GM19043 (cell line): ENCODE data around the gene ATRIP.

ENCODE experiments used
- ATAC-seq: cut with Tn5 transposase; IDR thresholded peaks from one replicate; pipeline ENCODE4 v1.9.1; 2021; ENCODE audit warnings: low read depth; ENCODE audit not compliant: unreplicated experiment

Gene ATRIP

DNA sequence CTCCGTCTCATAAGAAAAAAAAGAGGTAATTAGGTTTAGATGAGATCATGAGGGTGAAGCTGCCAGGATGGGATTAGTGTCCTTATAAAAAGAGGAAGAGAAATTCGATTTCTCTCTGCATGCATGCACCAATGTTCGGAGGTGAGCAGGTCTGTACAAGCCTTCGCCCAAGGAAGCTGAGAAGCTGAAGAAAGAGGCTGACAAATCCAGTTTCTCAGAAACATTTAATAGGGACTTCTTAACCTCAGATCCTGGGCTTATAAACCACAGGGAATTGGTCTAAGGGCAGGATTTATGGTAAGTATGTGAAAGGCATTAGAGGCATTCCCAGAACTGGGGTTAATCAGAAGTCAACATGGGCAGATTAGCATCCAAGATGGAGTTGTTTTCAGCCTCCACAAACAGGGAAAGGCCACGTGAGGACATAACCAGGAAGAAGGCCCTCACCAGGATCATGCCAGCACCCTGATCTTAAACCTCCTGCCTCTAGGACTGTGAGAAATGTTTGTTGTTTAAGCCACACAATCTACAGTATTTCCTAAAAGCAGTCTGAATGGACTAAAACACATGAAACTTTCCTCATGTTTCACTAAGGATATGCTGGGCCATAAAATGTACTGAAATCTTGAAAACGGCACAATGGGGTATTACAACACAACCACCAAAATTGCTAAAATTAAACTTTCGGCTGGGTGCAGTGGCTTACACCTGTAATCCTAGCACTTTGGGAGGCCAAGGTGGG lies 46.1 kb downstream of the ATRIP start:
- ATAC-seq, result no peak

- no peak for ATAC-seq
These were observed 46.6 kb downstream of the ATRIP start for GRCh38 chr3:48493203-48493501.

- ATAC-seq, result no peak
These were observed 54.1 kb downstream of the ATRIP start for GRCh38 chr3:48500656-48501055.

DNA sequence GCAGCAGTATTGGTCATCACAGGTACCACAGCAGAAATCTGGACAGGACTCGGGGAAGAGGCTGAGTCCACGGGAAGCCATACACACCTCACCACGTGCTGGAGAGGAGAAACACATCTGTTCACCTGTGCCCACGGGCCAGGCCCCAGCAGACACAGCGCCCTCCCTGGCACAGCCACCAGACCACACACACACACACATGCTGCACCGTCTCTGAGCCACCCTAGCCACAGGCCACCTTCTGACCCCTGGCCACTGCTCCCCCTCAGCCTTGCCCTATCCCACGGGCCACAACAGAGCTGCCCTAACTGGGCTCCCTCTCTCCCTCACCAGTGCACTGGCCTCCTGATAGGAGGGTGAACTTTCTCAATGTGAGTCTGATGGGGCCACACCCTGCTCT lies 54.7 kb downstream of the ATRIP start:
- no peak for ATAC-seq

GRCh38 chr3:48502121-48502520 lies 55.6 kb downstream of the ATRIP start:
- ATAC-seq, result no peak

GRCh38 chr3:48502728-48503168 lies 56.2 kb downstream of the ATRIP start:
- no peak for ATAC-seq

DNA sequence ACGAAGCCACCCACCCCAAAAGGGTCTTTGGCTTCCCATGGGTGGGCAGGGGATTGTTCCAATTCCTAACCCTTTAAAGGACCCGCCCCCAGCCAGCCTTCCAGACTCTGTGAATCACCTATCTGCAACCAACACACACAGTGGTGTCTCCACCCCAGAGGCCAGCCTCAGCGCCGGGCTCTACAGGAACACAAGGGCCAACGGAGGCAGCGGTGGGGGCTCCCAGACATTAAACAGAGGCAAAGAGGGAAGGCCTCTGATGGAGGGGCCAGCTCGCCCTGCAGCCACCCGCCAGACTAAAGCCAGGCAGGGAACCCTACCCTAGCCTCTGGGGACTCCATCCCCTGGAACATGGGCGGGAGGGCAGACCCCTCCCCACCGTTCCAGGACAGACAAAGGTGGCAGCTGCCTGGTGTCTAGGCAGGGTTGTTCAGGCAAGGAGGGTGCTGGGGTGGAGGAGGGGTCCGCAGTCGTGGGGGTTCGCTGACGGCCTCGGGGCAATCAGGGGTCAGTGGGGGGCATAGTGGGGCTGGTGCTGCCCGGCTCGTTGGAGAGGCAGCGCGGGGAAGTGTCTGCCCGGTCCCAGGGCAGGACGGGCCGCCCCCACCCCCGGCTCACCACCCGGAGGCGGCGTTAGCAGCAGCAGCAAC lies 57.0 kb downstream of the ATRIP start:
- no peak for ATAC-seq

DNA sequence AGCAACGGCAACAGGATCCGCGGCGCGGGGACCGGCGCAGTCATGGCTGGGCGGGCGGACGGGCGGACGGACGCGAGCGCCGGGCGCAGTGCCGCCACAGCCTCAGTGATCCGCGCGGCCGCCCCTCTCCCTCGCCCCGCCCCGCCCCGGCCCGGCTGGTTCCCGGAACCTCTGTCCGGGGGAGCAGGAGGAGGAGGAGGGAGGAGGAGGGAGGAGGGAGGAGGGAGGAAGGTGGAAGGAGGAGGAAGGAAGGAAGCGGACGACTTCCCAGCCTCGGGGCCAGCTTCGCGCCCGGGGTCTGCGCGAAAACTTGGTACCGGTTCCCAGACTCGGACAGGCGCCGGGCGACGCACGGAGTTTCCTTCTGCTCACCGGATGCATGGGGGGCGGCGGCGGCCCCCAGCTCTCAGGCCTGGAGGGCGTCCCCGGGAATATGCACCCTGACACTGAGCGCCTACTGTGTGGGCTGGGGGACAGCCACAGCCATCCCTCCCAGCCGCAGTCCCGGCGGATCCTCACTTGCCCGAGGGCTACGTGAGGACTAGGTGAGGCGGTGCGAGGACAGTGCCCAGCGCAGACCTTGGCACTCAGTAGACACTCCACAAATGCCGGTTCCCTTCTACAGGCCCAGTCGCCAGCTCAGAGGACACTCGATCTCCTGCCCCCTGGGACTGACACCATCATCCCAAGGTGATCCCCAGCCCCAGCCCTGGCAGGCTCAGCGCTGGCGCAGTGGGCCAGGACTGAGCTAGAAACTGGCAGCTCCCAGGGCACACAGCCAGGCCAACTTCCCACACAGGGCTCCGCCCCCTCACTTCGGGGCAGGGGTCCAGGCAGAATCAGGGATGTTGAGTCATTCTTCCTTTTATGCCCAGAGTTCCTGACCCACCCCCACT lies 57.8 kb downstream of the ATRIP start, which contains the start of gene SHISA5:
Gene SHISA5 (minus strand): TSS at position 124 of the 896 bp plus-strand sequence. CDS start 80 bp downstream, at position 44.
- ATAC-seq, result no peak

GRCh38 chr3:48505146-48505545 lies 58.6 kb downstream of the ATRIP start:
- ATAC-seq, result no peak

GRCh38 chr3:48505968-48506504 lies 59.5 kb downstream of the ATRIP start:
- no peak for ATAC-seq

DNA sequence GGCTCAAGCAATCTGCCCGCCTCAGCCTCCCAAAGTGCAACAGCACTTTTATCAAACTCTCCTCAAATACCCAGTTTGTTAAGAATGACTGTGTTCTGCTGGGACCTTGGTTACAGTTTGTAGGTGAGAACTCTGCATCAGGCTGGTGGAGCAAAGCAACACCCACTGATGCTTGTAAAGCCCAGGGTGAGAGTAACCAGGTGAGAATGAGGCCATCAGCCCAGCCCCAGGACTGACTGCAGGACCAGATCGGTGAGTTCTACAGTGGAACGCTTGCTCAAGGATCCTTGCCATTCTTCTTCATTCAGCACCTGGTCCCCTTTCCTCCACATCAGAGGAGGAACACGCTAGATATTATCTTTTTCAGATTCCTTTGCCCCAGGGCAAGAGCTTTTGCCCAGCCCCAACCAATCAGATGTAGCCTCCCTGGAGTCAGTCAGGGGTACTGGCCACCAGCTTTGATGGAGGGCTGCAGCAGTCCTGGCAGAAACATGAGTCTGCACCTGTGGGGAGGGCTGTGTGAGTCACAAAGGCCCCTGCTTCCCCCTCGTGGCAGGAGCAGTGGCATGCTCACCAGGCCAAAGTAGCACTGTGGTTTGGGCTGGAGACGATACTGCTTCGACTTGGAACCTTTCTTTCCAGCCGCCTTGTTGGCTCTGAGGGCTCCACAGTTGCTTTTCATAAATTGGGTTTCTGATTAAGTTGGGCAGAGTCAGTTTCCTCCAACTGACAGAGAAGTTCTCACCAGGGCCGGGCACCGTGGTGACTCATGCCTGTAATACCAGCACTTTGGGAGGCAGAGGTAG lies 60.9 kb downstream of the ATRIP start:
- ATAC-seq, result peak; percentile 60

GRCh38 chr3:48511551-48511950 lies 65.0 kb downstream of the ATRIP start:
- no peak for ATAC-seq

DNA sequence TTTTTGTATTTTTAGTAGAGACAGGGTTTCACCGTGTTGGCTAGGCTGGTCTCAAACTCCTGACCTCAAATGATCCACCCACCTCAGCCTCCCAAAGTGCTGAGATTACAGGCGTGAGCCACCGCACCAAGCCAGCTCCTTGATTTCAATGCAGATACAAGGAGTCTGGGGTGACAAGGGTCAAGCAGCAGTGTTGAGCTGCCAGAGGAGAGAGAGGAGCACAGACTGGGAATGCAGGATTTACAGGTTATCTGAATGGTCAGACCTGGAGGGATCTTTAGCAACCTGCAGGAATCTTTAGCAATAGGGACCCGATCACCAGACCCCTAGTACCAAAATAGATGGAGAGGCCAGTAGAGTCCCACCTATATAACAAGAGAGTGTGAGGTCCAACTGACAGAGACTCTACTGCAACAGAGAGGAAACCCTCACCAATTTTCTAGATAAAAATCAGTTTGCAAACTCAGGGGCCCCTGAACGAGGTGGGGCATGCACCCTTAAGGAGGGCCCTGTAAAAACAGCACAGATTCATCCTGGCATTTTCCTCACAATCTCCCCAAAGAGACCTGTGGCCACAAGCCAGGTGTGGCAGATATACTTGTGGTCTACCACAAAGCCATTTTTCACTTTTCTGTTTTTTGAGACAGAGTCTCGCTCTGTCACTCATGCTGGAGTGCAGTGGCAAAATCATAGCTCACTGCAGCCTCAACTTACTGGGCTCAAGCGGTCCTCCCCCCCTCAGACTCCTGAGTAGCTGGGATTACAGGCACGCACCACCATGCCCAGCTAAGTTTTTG lies 68.1 kb downstream of the ATRIP start:
- ATAC-seq, result no peak
